Breast epithelium (tissue), 4 donors: Measurements from ENCODE around the gene CSNK2A1. TPM values are rescaled to one million over a fixed set of nuclear protein-coding genes. Genes with fewer than 3 reads are reported as not detected.

Experiments
- DNase-seq, 2 donors: peaks; one replicate each; pipeline ENCODE4 v3.0.0-alpha.2; 2019; ENCODE audit warnings: low spot score in 2 of 2
- H3K27ac ChIP-seq, 2 donors: fragments of 200-600 bp; sonication (generic) in 1 of 2; one replicate each; pipeline ENCODE4 v1.5.1; 2016 to 2019; ENCODE audit warnings: mild to moderate bottlenecking in 1 of 2
- H3K27me3 ChIP-seq, 2 donors: fragments of 200-600 bp; sonication (generic) in 1 of 2; one replicate each; pipeline versions ENCODE4 v1.5.1 to v1.6.0; 2017 to 2019; ENCODE audit warnings: control low read depth in 1 of 2, mild to moderate bottlenecking in 1 of 2
- H3K36me3 ChIP-seq: fragments of 200-600 bp; one replicate; pipeline ENCODE4 v1.5.1; 2019
- H3K4me1 ChIP-seq, 2 donors: fragments of 200-600 bp; sonication (generic); one replicate each; pipeline ENCODE4 v1.5.1; 2016 to 2019; ENCODE audit warnings: control low read depth in 1 of 2
- H3K4me3 ChIP-seq, 3 donors: fragments of 200-600 bp; sonication (generic); 1 replicate in 2 of 3; 2 replicates in 1 of 3; pipeline ENCODE4 v1.5.1; 2016 to 2019; ENCODE audit warnings: mild to moderate bottlenecking in 3 of 3, moderate library complexity in 2 of 3
- H3K9me3 ChIP-seq, 2 donors: fragments of 200-600 bp; sonication (generic) in 1 of 2; one replicate each; pipeline ENCODE4 v1.5.1; 2016 to 2019; ENCODE audit warnings: control low read depth in 1 of 2
- CTCF ChIP-seq, 3 donors: fragments of 450-650 bp; IDR thresholded peaks; one replicate each; pipeline ENCODE4 v1.5.1; 2016 to 2017; ENCODE audit warnings: antibody characterized with exemption in 3 of 3, mild to moderate bottlenecking in 3 of 3, moderate library complexity in 3 of 3
- POLR2A ChIP-seq: fragments of 450-650 bp; IDR thresholded peaks from one replicate; pipeline ENCODE4 v1.6.1; 2016; ENCODE audit warnings: antibody characterized with exemption, mild to moderate bottlenecking, moderate library complexity
- POLR2AphosphoS5 ChIP-seq, 3 donors: sonication (generic); formaldehyde crosslinking; IDR thresholded peaks; one replicate each; pipeline ENCODE4 v1.6.1; 2017; ENCODE audit warnings: antibody characterized with exemption in 3 of 3
- intact Hi-C: fragments of 100-400 bp; cut with DNase I; formaldehyde crosslinking; loops from one replicate; pipeline ENCODE4 v1.15.1; 2023; ENCODE audit warnings: low total_unique reads
- total RNA-seq, 3 donors: library from RNA; depleted of rRNA; stranded (reverse); fragments of >200 nt; gene quantifications; one replicate each; pipeline ENCODE4 v1.1.0, GENCODE V29; 2016

Gene CSNK2A1
- total RNA-seq, 3 donors from 2014 or later: 55.0 to 90.9 (median 77.7) TPM

DNA sequence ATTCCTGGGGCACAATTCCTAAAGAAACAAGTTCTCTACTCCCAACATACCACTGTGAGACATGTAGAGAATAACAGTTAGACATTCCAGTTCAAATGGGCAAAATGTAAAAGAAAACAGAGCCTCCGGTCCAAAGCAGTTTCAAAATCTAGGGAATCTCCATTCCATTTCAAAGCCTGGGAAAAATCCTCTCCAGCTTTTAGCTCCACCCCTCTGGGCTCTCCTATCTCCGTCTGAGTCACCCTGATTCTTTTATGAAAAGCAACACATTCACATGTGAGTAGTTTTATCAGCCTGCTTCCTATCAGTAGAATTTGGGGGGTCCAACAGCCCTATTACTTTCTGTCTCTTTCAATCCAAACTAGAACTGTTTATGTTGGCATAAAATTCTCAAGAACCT lies 3.7 kb downstream of the CSNK2A1 start:
- H3K36me3 ChIP-seq: no peaks in the 10 kb centered on the region
- H3K4me1 ChIP-seq: peaks cover 7 to 21% of the 10 kb centered on the region in 2 donors
- H3K27ac ChIP-seq: no peak overlapping the region
- DNase-seq: no peak
- intact Hi-C loops: no loop called here
- H3K9me3 ChIP-seq: no peaks in the 10 kb centered on the region
- TF ChIP-seq POLR2AphosphoS5 (IDR thresholded peaks at IDR 0.05) (no peak), POLR2A (no peak), CTCF (IDR thresholded peaks at IDR 0.05) (no peak)
- peak overlapping the region in 1 of 3 donors; percentile 8 for H3K4me3 ChIP-seq
- H3K27me3 ChIP-seq: no peaks in the 10 kb centered on the region

GRCh38 chr20:539191-539590 lies 4.4 kb downstream of the CSNK2A1 start:
- Histone ChIP-seq H3K9me3 (no peaks in the 10 kb centered on the region), H3K4me3 (no peak overlapping the region), H3K36me3 (no peaks in the 10 kb centered on the region), H3K4me1 (peaks cover 7 to 21% of the 10 kb centered on the region in 2 donors), H3K27me3 (no peaks in the 10 kb centered on the region), H3K27ac (no peak overlapping the region)
- no peak for TF ChIP-seq CTCF (IDR thresholded peaks at IDR 0.05)
- no peak for TF ChIP-seq POLR2A
- TF ChIP-seq POLR2AphosphoS5 (IDR thresholded peaks at IDR 0.05): no peak
- intact Hi-C loops: no loop called here
- DNase-seq: no peak

GRCh38 chr20:537983-538382 lies 5.6 kb downstream of the CSNK2A1 start:
- Histone ChIP-seq H3K36me3 (no peaks in the 10 kb centered on the region), H3K27me3 (no peaks in the 10 kb centered on the region), H3K27ac (no peak overlapping the region), H3K4me1 (peaks cover 7 to 21% of the 10 kb centered on the region in 2 donors), H3K4me3 (no peak overlapping the region), H3K9me3 (no peaks in the 10 kb centered on the region)
- no peak for DNase-seq
- TF ChIP-seq POLR2A: no peak
- no peak for TF ChIP-seq CTCF (IDR thresholded peaks at IDR 0.05)
- TF ChIP-seq POLR2AphosphoS5 (IDR thresholded peaks at IDR 0.05): no peak
- intact Hi-C loops: no loop called here

- DNase-seq: no peak
- TF ChIP-seq POLR2A (no peak), CTCF (IDR thresholded peaks at IDR 0.05) (no peak), POLR2AphosphoS5 (IDR thresholded peaks at IDR 0.05) (no peak)
- Histone ChIP-seq H3K4me1 (peaks cover 0 to 11% of the 10 kb centered on the region in 2 donors), H3K27ac (peak overlapping the region; percentile 16 to 52), H3K27me3 (no peaks in the 10 kb centered on the region), H3K9me3 (no peaks in the 10 kb centered on the region), H3K4me3 (peak overlapping the region in 1 of 3 donors; percentile 27), H3K36me3 (no peaks in the 10 kb centered on the region)
- intact Hi-C loops: no loop called here
Observed at GRCh38 chr20:536426-537010, 7.1 kb downstream of the CSNK2A1 start.

DNA sequence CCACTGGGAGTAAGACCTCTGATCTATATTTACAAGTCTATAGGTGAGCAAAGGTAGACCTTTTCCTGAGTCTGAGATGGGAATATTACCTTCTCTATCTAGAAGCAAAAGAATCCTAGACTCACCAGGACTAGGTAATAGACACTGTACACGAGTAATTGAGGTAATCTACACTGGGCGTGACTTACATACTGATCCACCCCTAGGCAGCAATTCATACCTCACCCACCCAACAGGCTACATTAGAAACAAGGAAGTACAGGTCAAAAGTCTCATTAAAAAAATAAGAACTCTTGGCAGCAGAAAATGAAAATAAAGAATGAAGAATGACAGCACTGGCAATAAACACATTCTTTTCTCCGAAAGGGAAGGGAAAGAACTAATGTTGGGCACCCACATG lies 7.6 kb downstream of the CSNK2A1 start:
- no peaks in the 10 kb centered on the region for H3K36me3 ChIP-seq
- H3K9me3 ChIP-seq: no peaks in the 10 kb centered on the region
- H3K4me3 ChIP-seq: peak overlapping the region in 1 of 3 donors; percentile 27
- peaks cover 0 to 6% of the 10 kb centered on the region in 2 donors for H3K4me1 ChIP-seq
- H3K27ac ChIP-seq: peak overlapping the region; percentile 16 to 52
- intact Hi-C loops: no loop called here
- H3K27me3 ChIP-seq: no peaks in the 10 kb centered on the region
- DNase-seq: no peak
- TF ChIP-seq POLR2A (no peak), CTCF (IDR thresholded peaks at IDR 0.05) (no peak), POLR2AphosphoS5 (IDR thresholded peaks at IDR 0.05) (no peak)
